HepG2 (cell line): ENCODE results near the gene KCNIP4. TPM values are rescaled to one million over a fixed set of nuclear protein-coding genes. Genes with fewer than 3 reads are reported as not detected.

Source experiments
- ATAC-seq: fragments of 200-7000 bp; cut with Tn5 transposase; 3 replicates; pipeline ENCODE4 v1.9.1; 2020; ENCODE audit warnings: mild to moderate bottlenecking, moderate library complexity
- BruUV-seq: library from RNA; stranded (reverse); fragments of 400-500 nt; replicated peaks from 2 replicates; lab custom pipeline; 2021; lab: Mats Ljungman, UMichigan
- CTCF ChIA-PET: fragments of 300-600 bp; formaldehyde crosslinking; extraction: SDS; loops from one replicate; lab custom pipeline; 2021; ENCODE audit warnings: low total read pairs, inconsistent platforms, low intra/inter-chr PET ratio; lab: Yijun Ruan, JAX
- POLR2A ChIA-PET: fragments of 350-600 bp; sonication (Branson Sonifier 250); formaldehyde crosslinking; loops from one replicate; lab custom pipeline; 2020; ENCODE audit warnings: antibody characterized with exemption, inconsistent platforms; lab: Yijun Ruan, JAX
- DNase-seq: peaks from one replicate; pipeline ENCODE4 v3.0.0-alpha.2; 2015; ENCODE audit warnings: low spot score
- FAIRE-seq: peaks from 3 replicates; lab custom pipeline; 2011; peaks lifted over from hg19 to GRCh38; lab: Jason Lieb, UNC
- H2AFZ ChIP-seq: one replicate; pipeline ENCODE4 v1.6.1; 2011; ENCODE audit warnings: low read length, inconsistent platforms
- H3K27ac ChIP-seq: fragments of 300-600 bp; 3 replicates; pipeline ENCODE4 v1.8.0; 2011; ENCODE audit warnings: mixed run types, mild to moderate bottlenecking, mixed read lengths, low read length, inconsistent platforms; ENCODE audit not compliant: insufficient read depth; ENCODE audit errors: extremely low read length
- H3K27me3 ChIP-seq, 2 experiments: fragments of 200-600 bp in 1 of 2; 2 replicates in 1 of 2; 3 replicates in 1 of 2; pipeline versions ENCODE4 v1.6.0 to v1.8.0; 2011; ENCODE audit warnings: low read length in 2 of 2, mild to moderate bottlenecking in 2 of 2, moderate library complexity in 2 of 2, inconsistent platforms in 1 of 2; ENCODE audit not compliant: insufficient read depth in 2 of 2, control insufficient read depth in 1 of 2
- H3K36me3 ChIP-seq, 2 experiments: fragments of 200-600 bp in 1 of 2; replicated peaks in 1 of 2; 2 replicates in 1 of 2; 3 replicates in 1 of 2; pipeline versions ENCODE4 v1.5.1 to v1.8.0; 2011; ENCODE audit warnings: low read length in 2 of 2, inconsistent platforms in 1 of 2; ENCODE audit not compliant: insufficient read depth in 2 of 2, control insufficient read depth in 1 of 2
- H3K4me1 ChIP-seq: 2 replicates; pipeline ENCODE4 v1.5.1; 2012; ENCODE audit warnings: low read length, inconsistent platforms; ENCODE audit not compliant: insufficient read depth
- H3K4me2 ChIP-seq: 2 replicates; pipeline ENCODE4 v1.6.0; 2011; ENCODE audit warnings: low read depth, low read length, inconsistent platforms
- H3K4me3 ChIP-seq, 3 experiments: fragments of 200-600 bp in 1 of 3; sonication (generic), shearing (Covaris generic) in 1 of 3; replicated peaks in 1 of 3; 2 replicates each; pipeline ENCODE4 v1.5.1; 2011 to 2016; ENCODE audit warnings: low read length in 3 of 3, inconsistent platforms in 2 of 3, low read depth in 2 of 3, mild to moderate bottlenecking in 2 of 3, control low read depth in 1 of 3, mixed read lengths in 1 of 3; ENCODE audit not compliant: insufficient read depth in 1 of 3
- H3K79me2 ChIP-seq: one replicate; pipeline ENCODE4 v1.6.1; 2011; ENCODE audit warnings: low read length, inconsistent platforms; ENCODE audit not compliant: insufficient read depth
- H3K9ac ChIP-seq: 2 replicates; pipeline ENCODE4 v1.6.0; 2011; ENCODE audit warnings: mild to moderate bottlenecking, low read depth, low read length, inconsistent platforms; ENCODE audit not compliant: insufficient read depth
- H3K9me3 ChIP-seq: 2 replicates; pipeline ENCODE4 v1.5.1; 2012; ENCODE audit warnings: mild to moderate bottlenecking, low read length
- H4K20me1 ChIP-seq: 2 replicates; pipeline ENCODE4 v1.6.0; 2011; ENCODE audit warnings: inconsistent platforms, mild to moderate bottlenecking, low read length, moderate library complexity; ENCODE audit not compliant: insufficient read depth
- ATF1 ChIP-seq: IDR thresholded peaks from 2 replicates; pipeline ENCODE4 v1.6.1; 2016; ENCODE audit warnings: mild to moderate bottlenecking, control low read depth
- ELK4 ChIP-seq: sonication (generic); formaldehyde crosslinking; IDR thresholded peaks from 2 replicates; pipeline ENCODE4 v1.9.0; 2021; ENCODE audit warnings: missing genetic modification reagents, borderline replicate concordance
- GPBP1L1 ChIP-seq: sonication (generic); formaldehyde crosslinking; IDR thresholded peaks from 2 replicates; pipeline ENCODE4 v1.5.0; 2020; ENCODE audit warnings: mild to moderate bottlenecking, missing genetic modification reagents
- HMGXB3 ChIP-seq: sonication (generic); formaldehyde crosslinking; IDR thresholded peaks from 2 replicates; pipeline ENCODE4 v1.4.0; 2020; ENCODE audit warnings: missing genetic modification reagents, borderline replicate concordance
- HNRNPUL1 ChIP-seq: fragments of 200-400 bp; formaldehyde crosslinking; IDR thresholded peaks from 2 replicates; pipeline ENCODE4 v1.6.1; 2017; ENCODE audit warnings: low read depth, mild to moderate bottlenecking, low read length, moderate library complexity
- MAFF ChIP-seq: IDR thresholded peaks from 2 replicates; pipeline ENCODE4 v1.6.1; 2011; ENCODE audit warnings: low read depth, low read length, improper control_type of control experiment
- MAFK ChIP-seq, 2 experiments: IDR thresholded peaks in 1 of 2; conservative IDR thresholded peaks in 1 of 2; 2 replicates each; pipeline ENCODE4 v1.6.1; 2011; ENCODE audit warnings: improper control_type of control experiment in 2 of 2, low read length in 2 of 2
- NFE2L2 ChIP-seq: fragments of 150-350 bp; IDR thresholded peaks from 2 replicates; pipeline ENCODE4 v1.6.1; 2014; ENCODE audit warnings: low read length
- NFYB ChIP-seq: sonication (generic); formaldehyde crosslinking; IDR thresholded peaks from 2 replicates; pipeline ENCODE4 v1.4.0; 2020; ENCODE audit warnings: missing genetic modification reagents
- PRMT3 ChIP-seq: sonication (generic); formaldehyde crosslinking; IDR thresholded peaks from 2 replicates; pipeline ENCODE4 v1.8.1; 2022; ENCODE audit warnings: low read depth, mild to moderate bottlenecking, moderate library complexity, missing genetic modification reagents, borderline replicate concordance
- SKI ChIP-seq: fragments of 450-650 bp; IDR thresholded peaks from one replicate; pipeline ENCODE4 v1.6.1; 2018; ENCODE audit warnings: mild to moderate bottlenecking; ENCODE audit not compliant: partially characterized antibody
- ZNF12 ChIP-seq: sonication (generic); formaldehyde crosslinking; IDR thresholded peaks from 2 replicates; pipeline ENCODE4 v1.5.0; 2020; ENCODE audit warnings: missing genetic modification reagents
- ZNF547 ChIP-seq: sonication (generic); formaldehyde crosslinking; IDR thresholded peaks from 2 replicates; pipeline ENCODE4 v1.5.1; 2020; ENCODE audit warnings: mild to moderate bottlenecking, missing genetic modification reagents
- ZNF619 ChIP-seq: sonication (generic); formaldehyde crosslinking; IDR thresholded peaks from 2 replicates; pipeline ENCODE4 v1.4.0; 2020; ENCODE audit warnings: mild to moderate bottlenecking, missing genetic modification reagents
- in situ Hi-C: cut with HindIII; loops from 2 replicates; pipeline ENCODE4 v1.10.0; 2017; ENCODE audit warnings: low pct_unique_long_range_greater_than_20kb; ENCODE audit not compliant: extremely low pct_ligation_motif_present
- intact Hi-C: fragments of 100-400 bp; cut with micrococcal nuclease; formaldehyde crosslinking; loops from one replicate; pipeline ENCODE4 v1.10.0; 2022; ENCODE audit not compliant: unreplicated experiment
- polyA plus RNA-seq, 8 experiments: library from polyadenylated mRNA; depleted of rRNA in 3 of 8; stranded (reverse) in 7 of 8; unstranded in 1 of 8; fragments of >200 nt; fragmentation: Illumina TruSeq in 4 of 8; extraction: Trizol in 4 of 8; gene quantifications; 2 replicates each; pipeline versions ENCODE4 v1.2.1 to v1.2.3, GENCODE V29; 2011 to 2016; ENCODE audit warnings: low read depth in 4 of 8, missing spikeins in 1 of 8, mixed read lengths in 1 of 8; ENCODE audit not compliant: insufficient read depth in 1 of 8
- total RNA-seq, 5 experiments: library from RNA; depleted of rRNA; stranded (reverse); fragments of >200 nt; fragmentation: Illumina TruSeq; extraction: Trizol; gene quantifications; 2 replicates each; pipeline ENCODE4 v1.2.3, GENCODE V29; 2016; ENCODE audit warnings: low read depth in 1 of 5

KCNIP4 gene
- total and polyA plus RNA-seq, 2 of the 13 experiments (the other 11 are each of a cell fraction or from before 2014, with no cell fraction given) = 0.09 TPM; not detected in 1

GRCh38 chr4:21134994-21135393 lies 813.6 kb downstream of the KCNIP4 start (continued):
- TF ChIP-seq HMGXB3 (CRISPR knock-in tag) (no peak), SKI (no peak)

GRCh38 chr4:21130606-21131005 lies 818.0 kb downstream of the KCNIP4 start:
- in situ Hi-C loops (loop anchor here (10.0 kb wide), 1 partner anchor 356 kb away; no protein-coding TSS in a partner anchor), intact Hi-C loops (no loop called here)
- no peak overlapping the region for H2AFZ ChIP-seq
- TF ChIP-seq PRMT3 (CRISPR knock-in tag) = no peak
- no peak for TF ChIP-seq ZNF12 (CRISPR knock-in tag)
- peak; percentile 61; the same call in 1 of the 2 replicates for TF ChIP-seq NFE2L2
- no peak for TF ChIP-seq HNRNPUL1
- no peak for TF ChIP-seq GPBP1L1 (CRISPR knock-in tag)
- TF ChIP-seq NFYB (CRISPR knock-in tag) = no peak
- no peak for TF ChIP-seq ZNF619 (CRISPR knock-in tag)
- peak; percentile 63 to 80 for TF ChIP-seq MAFK (conservative IDR thresholded peaks at IDR 0.05 in 1 of 2, IDR thresholded peaks at IDR 0.05 in 1 of 2; ENCODE audit: low read length in 2 of 2)
- TF ChIP-seq ZNF547 (CRISPR knock-in tag) = no peak
- peak; percentile 53; the same call in 1 of the 2 replicates for TF ChIP-seq MAFF
- no peak for TF ChIP-seq ATF1
- no peak for TF ChIP-seq ELK4 (CRISPR knock-in tag)
- H3K9me3 ChIP-seq = peaks cover 46% of the 10 kb centered on the region
- no peaks in the 10 kb centered on the region for H3K27me3 ChIP-seq
- no peaks in the 10 kb centered on the region for H3K4me1 ChIP-seq
- CTCF ChIA-PET = no interaction called here
- no peak for ATAC-seq
- H4K20me1 ChIP-seq = no peaks in the 10 kb centered on the region
- FAIRE-seq = no peak
- no peak overlapping the region for H3K9ac ChIP-seq
- no TSS peak for BruUV-seq
- DNase-seq = no peak
- no peaks in the 10 kb centered on the region for H3K36me3 ChIP-seq
- H3K79me2 ChIP-seq = no peaks in the 10 kb centered on the region
- H3K4me2 ChIP-seq = no peak overlapping the region
- POLR2A ChIA-PET = no interaction called here
- H3K4me3 ChIP-seq = no peak overlapping the region
- H3K27ac ChIP-seq = no peak overlapping the region
